Osteoblast (primary cell): ENCODE measurements around the gene SUPT20HL2. TPM values are rescaled to one million over a fixed set of nuclear protein-coding genes. Genes with fewer than 3 reads are reported as not detected.

Source experiments
- DNase-seq: peaks from one replicate; pipeline ENCODE4 v3.0.0; 2011; ENCODE audit warnings: low spot score, mixed read lengths; ENCODE audit not compliant: insufficient read length; ENCODE audit errors: missing footprints
- H2AFZ ChIP-seq: 2 replicates; pipeline ENCODE4 v1.6.0; 2011; ENCODE audit warnings: mild to moderate bottlenecking, low read length
- H3K27ac ChIP-seq: 2 replicates; pipeline ENCODE4 v1.5.1; 2011; ENCODE audit warnings: mild to moderate bottlenecking, low read depth, low read length, moderate library complexity
- H3K27me3 ChIP-seq: 2 replicates; pipeline ENCODE4 v1.6.0; 2012; ENCODE audit warnings: mild to moderate bottlenecking, control low read depth, inconsistent platforms, low read length, moderate library complexity; ENCODE audit not compliant: insufficient read depth
- H3K36me3 ChIP-seq: 2 replicates; pipeline ENCODE4 v1.5.1; 2011; ENCODE audit warnings: mild to moderate bottlenecking, low read length, control low read depth, moderate library complexity; ENCODE audit not compliant: insufficient read depth
- H3K4me1 ChIP-seq: 2 replicates; pipeline ENCODE4 v1.5.1; 2011; ENCODE audit warnings: mild to moderate bottlenecking, low read length, control low read depth, moderate library complexity; ENCODE audit not compliant: insufficient read depth
- H3K4me2 ChIP-seq: 2 replicates; pipeline ENCODE4 v1.6.0; 2011; ENCODE audit warnings: mild to moderate bottlenecking, low read length; ENCODE audit not compliant: insufficient read depth
- H3K4me3 ChIP-seq: fragments of 200-600 bp; sonication (generic); 3 replicates; pipeline ENCODE4 v1.5.1; 2012; ENCODE audit warnings: mild to moderate bottlenecking, low read length, inconsistent platforms; ENCODE audit not compliant: insufficient read depth
- H3K79me2 ChIP-seq: 2 replicates; pipeline ENCODE4 v1.6.0; 2012; ENCODE audit warnings: mild to moderate bottlenecking, low read length, control low read depth, inconsistent platforms; ENCODE audit not compliant: insufficient read depth
- H3K9me3 ChIP-seq: 2 replicates; pipeline ENCODE4 v1.5.1; 2011; ENCODE audit warnings: low read depth, low read length, control low read depth
- H4K20me1 ChIP-seq: 2 replicates; pipeline ENCODE4 v1.6.0; 2012; ENCODE audit warnings: mild to moderate bottlenecking, low read length, control low read depth; ENCODE audit not compliant: insufficient read depth
- CTCF ChIP-seq: IDR thresholded peaks from 2 replicates; pipeline ENCODE4 v1.5.1; 2011; ENCODE audit warnings: mild to moderate bottlenecking, low read depth, low read length, moderate library complexity; ENCODE audit errors: extremely low read depth
- total RNA-seq: library from RNA; depleted of rRNA; stranded (reverse); fragments of >200 nt; gene quantifications from 2 replicates; pipeline ENCODE4 v1.2.3, GENCODE V29; 2012

Gene SUPT20HL2
- total RNA-seq, 1 donor: not detected

GRCh38 chrX:24266996-24267395, 46.9 kb downstream of the SUPT20HL2 start:
- Histone ChIP-seq H2AFZ (no peak overlapping the region), H3K4me2 (peak overlapping the region; percentile 30), H3K9me3 (no peaks in the 10 kb centered on the region), H3K4me3 (no peak overlapping the region), H3K36me3 (no peaks in the 10 kb centered on the region), H3K79me2 (no peaks in the 10 kb centered on the region), H3K27me3 (no peaks in the 10 kb centered on the region), H3K4me1 (no peaks in the 10 kb centered on the region), H4K20me1 (no peaks in the 10 kb centered on the region), H3K27ac (no peak overlapping the region)
- no peak for TF ChIP-seq CTCF
- no peak for DNase-seq

- no peak for DNase-seq
- no peak overlapping the region for H3K4me3 ChIP-seq
- no peak overlapping the region for H3K27ac ChIP-seq
- no peak overlapping the region for H3K4me2 ChIP-seq
- H3K79me2 ChIP-seq: no peaks in the 10 kb centered on the region
- H3K4me1 ChIP-seq: no peaks in the 10 kb centered on the region
- H2AFZ ChIP-seq: no peak overlapping the region
- H3K9me3 ChIP-seq: no peaks in the 10 kb centered on the region
- no peaks in the 10 kb centered on the region for H4K20me1 ChIP-seq
- TF ChIP-seq CTCF: no peak
- H3K36me3 ChIP-seq: no peaks in the 10 kb centered on the region
- no peaks in the 10 kb centered on the region for H3K27me3 ChIP-seq
Measured at GRCh38 chrX:24264383-24264782, 49.5 kb downstream of the SUPT20HL2 start.

- no peak for TF ChIP-seq CTCF
- H3K79me2 ChIP-seq: no peaks in the 10 kb centered on the region
- no peaks in the 10 kb centered on the region for H4K20me1 ChIP-seq
- no peak overlapping the region for H3K4me2 ChIP-seq
- H3K4me3 ChIP-seq: no peak overlapping the region
- peaks cover 2% of the 10 kb centered on the region for H3K27me3 ChIP-seq
- no peaks in the 10 kb centered on the region for H3K9me3 ChIP-seq
- no peak overlapping the region for H2AFZ ChIP-seq
- no peak for DNase-seq
- no peak overlapping the region for H3K27ac ChIP-seq
- H3K4me1 ChIP-seq: no peaks in the 10 kb centered on the region
- no peaks in the 10 kb centered on the region for H3K36me3 ChIP-seq
Measured at GRCh38 chrX:24262309-24262708, 51.6 kb downstream of the SUPT20HL2 start.

Other genes starting within 250 kb of the SUPT20HL2 start
- gene ZFX, start 164.3 kb downstream of the SUPT20HL2 start, total RNA-seq: 50.7 and 74.6 TPM in 2 replicates
- gene SUPT20HL1, start 46.6 kb upstream of the SUPT20HL2 start, total RNA-seq: not detected in 2 replicates
- gene PDK3, start 151.2 kb upstream of the SUPT20HL2 start, total RNA-seq: 8.5 and 9.0 TPM in 2 replicates